ENCODE results near the gene SLC26A6. TPM values are rescaled to one million over a fixed set of nuclear protein-coding genes. Genes with fewer than 3 reads are reported as not detected.

The SLC26A6 gene
- total and polyA plus RNA-seq, 11 donors: 6.7 to 14.6 (median 9.9) TPM

- H3K36me3 ChIP-seq: peaks cover 0 to 39% (median 24%) of the 10 kb centered on the region in 9 donors
- DNase-seq (peak in 1 of 5 donors; percentile 55), ATAC-seq (no peak)
- H3K9me3 ChIP-seq: no peaks in the 10 kb centered on the region
- intact Hi-C loops (cut with DNase I): loop anchor here in 2 of 10 donors (5.0 kb wide), 1 partner anchor 34 kb away; the partner anchor contains the start of gene UCN2 (in 2 of the 2)
- peak overlapping the region in 11 of 12 donors; percentile 1 to 97 (median 91) for H3K27ac ChIP-seq
- peaks cover 7 to 71% (median 62%) of the 10 kb centered on the region in 12 donors for H3K4me1 ChIP-seq
- no peak overlapping the region for H3K4me3 ChIP-seq
- TF ChIP-seq CTCF (IDR thresholded peaks at IDR 0.05) (no peak), POLR2A (IDR thresholded peaks at IDR 0.05) (no peak)
- WGBS, 4 donors: 60 to 76% (median 71%) methylated on average over 5 of the region's 5 CpGs
- H3K27me3 ChIP-seq: peaks cover 0 to 17% (median 0%) of the 10 kb centered on the region in 9 donors
Observed at GRCh38 chr3:48596157-48596556, 39.1 kb downstream of the SLC26A6 start.

GRCh38 chr3:48595526-48596121 lies 39.6 kb downstream of the SLC26A6 start:
- H3K27ac ChIP-seq: peak overlapping the region in 8 of 12 donors; percentile 1 to 97 (median 90)
- 45 to 56% (median 46%) methylated on average over 10 of the region's 10 CpGs for WGBS, 4 donors
- DNase-seq: peak in 3 of 5 donors; percentile 50 to 83 (median 64)
- H3K36me3 ChIP-seq: peaks cover 0 to 33% (median 19%) of the 10 kb centered on the region in 9 donors
- H3K4me1 ChIP-seq: peaks cover 6 to 66% (median 57%) of the 10 kb centered on the region in 12 donors
- intact Hi-C loops (cut with DNase I): loop anchor here in 2 of 10 donors (5.0 kb wide), 1 partner anchor 33 kb away; the partner anchor contains the start of gene UCN2 (in 2 of the 2)
- H3K27me3 ChIP-seq: peaks cover 0 to 17% (median 0%) of the 10 kb centered on the region in 9 donors
- peak overlapping the region in 4 of 12 donors; percentile 34 to 53 (median 44) for H3K4me3 ChIP-seq
- H3K9me3 ChIP-seq: no peaks in the 10 kb centered on the region
- no peak for TF ChIP-seq POLR2A (IDR thresholded peaks at IDR 0.05)
- no peak for TF ChIP-seq CTCF (IDR thresholded peaks at IDR 0.05)
- ATAC-seq: peak in 2 of 4 donors; percentile 6 to 14

- WGBS, 4 donors: 2 to 16% (median 5%) methylated on average over 16 to 35 of the region's 35 CpGs
- H3K27me3 ChIP-seq: peaks cover 0 to 17% (median 0%) of the 10 kb centered on the region in 9 donors
- DNase-seq (peak in 1 of 5 donors; percentile 58), ATAC-seq (no peak)
- intact Hi-C loops (cut with DNase I): loop anchor here in 2 of 10 donors (5.0 kb wide), 1 partner anchor 33 kb away; the partner anchor contains the start of gene UCN2 (in 2 of the 2)
- H3K9me3 ChIP-seq: no peaks in the 10 kb centered on the region
- TF ChIP-seq POLR2A (IDR thresholded peaks at IDR 0.05): no peak
- TF ChIP-seq CTCF (IDR thresholded peaks at IDR 0.05): no peak
- peak within 1 kb of the TSS in 11 of 12 donors; percentile 6 to 53 (median 42) for H3K4me3 ChIP-seq
- H3K4me1 ChIP-seq: peaks cover 6 to 60% (median 53%) of the 10 kb centered on the region in 12 donors
- peak within 1 kb of the TSS in 10 of 12 donors; percentile 1 to 97 (median 90) for H3K27ac ChIP-seq
- peaks cover 0 to 28% (median 14%) of the 10 kb centered on the region in 9 donors for H3K36me3 ChIP-seq
Observed at GRCh38 chr3:48595075-48595525, 40.2 kb downstream of the SLC26A6 start, which contains the start of gene COL7A1. TSS of gene COL7A1 (minus strand) at chr3:48595329. CDS start at chr3:48595159, 170 bp downstream.
